Naive thymus-derived CD8-positive, alpha-beta T cell (primary cell): ENCODE measurements around the gene CACHD1. TPM values are rescaled to one million over a fixed set of nuclear protein-coding genes. Genes with fewer than 3 reads are reported as not detected.

Experiments
- ATAC-seq, 2 donors: fragments of 150-1000 bp; cut with Tn5 transposase in 1 of 2; sonication (Bioruptor Pico), chemical (Tn5 transposase) in 1 of 2; 1 replicate in 1 of 2; 2 replicates in 1 of 2; pipeline ENCODE4 v1.10.0; 2021; ENCODE audit warnings: mild to moderate bottlenecking in 2 of 2, moderate library complexity in 2 of 2
- POLR2A ChIA-PET: fragments of 350-600 bp; sonication (Branson Sonifier 250); formaldehyde crosslinking; loops from one replicate; lab custom pipeline; 2021; ENCODE audit warnings: antibody characterized with exemption; lab: Charles Lee
- DNase-seq, 10 donors: peaks; one replicate each; pipeline versions ENCODE4 v3.0.0 to v3.0.0-alpha.2; 2020 to 2022
- H3K27ac Mint-ChIP-seq, 10 donors: one replicate each; pipeline ENCODE4 v1.8.0; 2020 to 2022; ENCODE audit warnings: mild to moderate bottlenecking in 10 of 10, mixed read lengths in 10 of 10, moderate library complexity in 4 of 10, inconsistent platforms in 1 of 10
- H3K27me3 Mint-ChIP-seq, 5 donors: one replicate each; pipeline ENCODE4 v1.8.0; 2021 to 2022; ENCODE audit warnings: mixed read lengths in 5 of 5
- H3K36me3 Mint-ChIP-seq, 3 donors: one replicate each; pipeline ENCODE4 v1.8.0; 2020 to 2022; ENCODE audit warnings: mixed read lengths in 3 of 3, mild to moderate bottlenecking in 2 of 3, inconsistent platforms in 1 of 3
- H3K4me1 Mint-ChIP-seq, 4 donors: one replicate each; pipeline ENCODE4 v1.8.0; 2021 to 2022; ENCODE audit warnings: mixed read lengths in 4 of 4
- H3K4me3 Mint-ChIP-seq, 10 donors: one replicate each; pipeline ENCODE4 v1.8.0; 2020 to 2022; ENCODE audit warnings: mild to moderate bottlenecking in 10 of 10, mixed read lengths in 10 of 10, moderate library complexity in 6 of 10, inconsistent platforms in 1 of 10
- H3K9me3 Mint-ChIP-seq, 9 donors: one replicate each; pipeline ENCODE4 v1.8.0; 2020 to 2022; ENCODE audit warnings: mixed read lengths in 9 of 9, mild to moderate bottlenecking in 3 of 9, inconsistent platforms in 1 of 9, moderate library complexity in 1 of 9
- polyA plus RNA-seq, 3 donors: library from polyadenylated mRNA; unstranded; fragments of 300-500 nt; fragmentation: Illumina TruSeq; gene quantifications; one replicate each; pipeline ENCODE4 v1.2.3, GENCODE V29; 2021
- total RNA-seq, 8 experiments: library from RNA in 2 of 8; stranded (reverse) in 2 of 8; gene quantifications; one replicate each; pipeline ENCODE4 v1.2.3 and lab custom pipeline; 2021 to 2026

CACHD1 gene
- total and polyA plus RNA-seq, 5 experiments from 2014 or later = 0.80 to 5.2 (median 3.3) TPM

GRCh38 chr1:64474665-64475439 lies 4.9 kb downstream of the CACHD1 start:
- no peak for DNase-seq
- peak overlapping the region in 3 of 10 donors; percentile 35 to 64 (median 63) for H3K27ac Mint-ChIP-seq
- H3K4me3 Mint-ChIP-seq = peak overlapping the region in 1 of 10 donors; percentile 54
- no peak for ATAC-seq
- no peaks in the 10 kb centered on the region for H3K36me3 Mint-ChIP-seq
- H3K27me3 Mint-ChIP-seq = peaks cover 4 to 21% (median 11%) of the 10 kb centered on the region in 5 donors
- H3K9me3 Mint-ChIP-seq = no peaks in the 10 kb centered on the region
- peaks cover 17 to 36% (median 32%) of the 10 kb centered on the region in 4 donors for H3K4me1 Mint-ChIP-seq
- POLR2A ChIA-PET = no interaction called here

DNA sequence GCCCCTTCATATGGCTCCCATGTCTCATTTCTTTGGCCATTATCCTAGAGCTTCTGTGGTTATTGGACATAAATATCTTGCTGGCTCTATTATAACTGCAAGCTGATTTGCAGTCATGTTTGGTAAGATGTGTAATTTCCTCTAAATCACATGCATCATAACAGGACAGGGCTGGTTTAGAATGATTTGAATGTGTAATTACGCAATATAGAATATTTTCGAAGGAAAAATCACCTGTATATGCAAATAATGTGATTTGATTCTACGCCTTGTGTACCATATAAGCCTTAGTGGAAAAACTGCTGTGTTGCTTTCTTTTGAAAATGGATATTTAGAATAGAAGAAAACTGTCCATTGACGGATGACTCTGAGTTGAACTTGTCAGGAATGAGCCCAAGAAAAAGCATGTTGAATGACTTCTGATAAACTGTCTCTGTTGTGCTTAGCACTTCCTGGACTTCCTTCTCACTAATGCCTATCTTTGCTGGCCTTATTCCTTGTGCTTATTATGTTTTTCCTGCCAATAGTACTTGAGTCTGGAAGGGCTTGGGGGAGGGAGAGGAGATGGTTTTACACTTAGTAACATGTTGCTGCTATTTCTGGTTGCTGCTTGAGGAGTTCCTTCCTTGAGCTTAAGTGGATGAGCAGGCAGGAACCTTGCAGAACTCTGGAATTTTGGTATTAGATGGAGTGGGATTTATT lies 6.5 kb downstream of the CACHD1 start:
- DNase-seq = no peak
- Mint-ChIP-seq H3K4me1 (peaks cover 9 to 34% (median 27%) of the 10 kb centered on the region in 4 donors), H3K27ac (peak overlapping the region in 4 of 10 donors; percentile 9 to 60 (median 20)), H3K4me3 (no peak overlapping the region), H3K27me3 (peaks cover 0 to 17% (median 5%) of the 10 kb centered on the region in 5 donors), H3K36me3 (no peaks in the 10 kb centered on the region), H3K9me3 (no peaks in the 10 kb centered on the region)
- POLR2A ChIA-PET = no interaction called here
- ATAC-seq = no peak

DNA sequence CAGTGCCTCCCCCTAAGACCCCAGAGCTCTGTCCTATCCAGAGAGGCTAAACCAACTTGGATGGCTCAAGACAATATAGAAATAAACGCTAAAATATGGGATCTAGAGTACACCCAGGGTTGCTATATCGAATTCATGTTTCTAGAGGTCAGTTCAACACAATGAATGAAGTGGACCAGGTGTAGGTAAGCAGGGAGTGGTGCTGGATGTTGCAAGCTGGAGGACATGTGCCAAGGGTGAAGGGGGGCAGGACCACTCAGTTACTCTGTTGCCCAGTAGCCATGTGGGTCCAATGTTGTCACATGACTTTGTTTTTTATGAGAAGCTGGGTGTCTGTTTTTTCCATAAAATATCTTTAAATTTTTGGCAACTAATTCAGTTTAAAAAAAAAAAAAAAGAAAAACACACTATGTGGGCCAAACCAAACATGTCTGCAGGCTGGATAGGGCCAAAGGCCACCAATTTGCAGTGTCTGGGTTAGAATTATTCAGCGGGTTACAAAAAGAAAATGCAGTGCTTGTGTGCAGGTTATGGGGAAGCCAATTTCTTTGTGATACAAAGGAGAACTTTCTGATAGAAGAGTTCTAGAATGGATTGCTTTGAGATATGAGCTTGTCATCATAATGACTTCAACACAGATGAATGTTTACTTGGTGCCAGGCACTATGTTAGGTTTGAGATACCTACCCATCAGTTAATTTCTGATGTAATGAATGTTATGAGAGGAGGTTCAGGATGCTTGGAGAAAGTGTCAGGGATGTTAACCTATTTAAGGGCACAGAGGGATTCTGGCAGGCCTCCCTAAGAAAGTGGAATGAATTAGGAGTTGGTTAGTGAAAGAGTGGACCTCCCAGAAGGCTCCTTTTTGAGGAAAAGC lies 8.9 kb downstream of the CACHD1 start:
- no peak overlapping the region for H3K4me3 Mint-ChIP-seq
- no peaks in the 10 kb centered on the region for H3K9me3 Mint-ChIP-seq
- peaks cover 0 to 21% (median 18%) of the 10 kb centered on the region in 4 donors for H3K4me1 Mint-ChIP-seq
- H3K36me3 Mint-ChIP-seq = no peaks in the 10 kb centered on the region
- no peak for ATAC-seq
- peaks cover 0 to 2% (median 0%) of the 10 kb centered on the region in 5 donors for H3K27me3 Mint-ChIP-seq
- POLR2A ChIA-PET = no interaction called here
- no peak for DNase-seq
- H3K27ac Mint-ChIP-seq = peak overlapping the region in 2 of 10 donors; percentile 26 to 29

- Mint-ChIP-seq H3K36me3 (no peaks in the 10 kb centered on the region), H3K4me3 (no peak overlapping the region), H3K27me3 (peaks cover 0 to 1% (median 0%) of the 10 kb centered on the region in 5 donors), H3K27ac (peak overlapping the region in 2 of 10 donors; percentile 0 to 52), H3K9me3 (no peaks in the 10 kb centered on the region), H3K4me1 (peaks cover 0 to 19% (median 15%) of the 10 kb centered on the region in 4 donors)
- ATAC-seq (no peak), DNase-seq (no peak)
- POLR2A ChIA-PET = no interaction called here
Measured at GRCh38 chr1:64479874-64480273, 9.9 kb downstream of the CACHD1 start.

DNA sequence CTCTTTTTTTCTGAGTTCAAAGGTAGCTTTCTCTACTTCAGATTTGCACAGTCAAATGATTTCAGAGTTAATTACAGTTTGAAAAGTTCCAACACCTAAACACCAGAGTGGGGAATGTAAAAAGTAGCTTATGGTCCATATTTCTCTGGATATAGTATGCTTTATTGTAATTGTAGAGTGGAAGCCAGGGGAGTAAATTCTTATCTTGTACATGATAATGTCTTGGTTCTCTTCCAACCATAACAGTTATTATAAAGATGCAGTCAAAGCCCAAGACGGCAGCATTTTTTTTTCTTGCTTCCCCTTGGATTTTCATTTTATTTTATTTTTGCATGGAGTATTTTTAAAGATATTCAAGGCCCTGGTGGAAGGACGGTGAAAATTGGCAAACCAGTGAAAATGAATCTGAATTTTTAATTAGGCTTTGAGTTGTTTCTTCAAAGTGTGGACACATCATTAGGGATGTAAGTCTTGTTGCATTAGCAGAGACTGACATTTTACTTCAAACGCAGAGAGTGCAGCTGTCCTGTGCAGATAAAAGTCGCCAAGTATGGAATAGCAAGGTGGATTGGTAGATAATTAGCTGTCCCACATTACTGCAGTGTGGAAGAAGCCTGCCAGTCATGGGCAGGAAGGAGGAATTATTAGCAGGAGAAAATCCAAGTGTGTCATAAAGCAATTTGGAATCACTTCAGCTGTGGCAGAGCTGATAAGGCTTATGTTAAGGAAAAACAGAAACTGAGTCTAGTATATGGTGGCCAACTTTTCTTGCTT lies 11.3 kb downstream of the CACHD1 start:
- Mint-ChIP-seq H3K9me3 (no peaks in the 10 kb centered on the region), H3K27ac (no peak overlapping the region), H3K36me3 (no peaks in the 10 kb centered on the region), H3K4me1 (peaks cover 0 to 19% (median 15%) of the 10 kb centered on the region in 4 donors), H3K4me3 (no peak overlapping the region), H3K27me3 (peaks cover 0 to 1% (median 0%) of the 10 kb centered on the region in 5 donors)
- ATAC-seq (no peak), DNase-seq (no peak)
- POLR2A ChIA-PET = interaction anchor here (0.7 kb wide), 1 partner anchor 87 kb away, joined by 4 read pairs; no protein-coding TSS in a partner anchor

- peaks cover 0 to 3% (median 0%) of the 10 kb centered on the region in 5 donors for H3K27me3 Mint-ChIP-seq
Measured at GRCh38 chr1:64482128-64482527, 12.2 kb downstream of the CACHD1 start.

DNA sequence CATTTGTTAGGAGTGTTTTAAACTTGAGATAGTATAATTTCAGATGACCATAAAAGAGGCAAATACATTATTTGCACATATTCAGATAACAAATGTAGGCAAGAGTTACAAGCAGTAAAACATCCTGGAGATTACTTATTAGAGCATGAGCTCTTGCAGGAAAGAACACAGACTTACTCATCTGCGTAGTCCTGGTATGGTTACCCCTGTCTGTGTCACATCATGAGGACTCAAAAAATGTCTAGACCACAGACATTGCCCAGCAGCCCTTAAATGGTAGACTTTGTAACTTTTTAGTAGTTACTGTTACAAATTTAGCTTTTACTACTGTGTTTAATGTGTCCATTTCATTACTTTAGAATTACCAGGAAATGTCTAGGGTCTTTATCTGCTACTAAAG lies 12.8 kb downstream of the CACHD1 start:
- no peak overlapping the region for H3K27ac Mint-ChIP-seq
- ATAC-seq (no peak), DNase-seq (no peak)
- peaks cover 0 to 3% (median 0%) of the 10 kb centered on the region in 5 donors for H3K27me3 Mint-ChIP-seq
- no peaks in the 10 kb centered on the region for H3K9me3 Mint-ChIP-seq
- H3K4me1 Mint-ChIP-seq = peaks cover 0 to 17% (median 12%) of the 10 kb centered on the region in 4 donors
- POLR2A ChIA-PET = no interaction called here
- no peak overlapping the region for H3K4me3 Mint-ChIP-seq
- no peaks in the 10 kb centered on the region for H3K36me3 Mint-ChIP-seq

More at GRCh38 chr1:64482128-64482527, 12.2 kb downstream of the CACHD1 start:
- peaks cover 0 to 17% (median 12%) of the 10 kb centered on the region in 4 donors for H3K4me1 Mint-ChIP-seq
- DNase-seq = no peak
- H3K4me3 Mint-ChIP-seq = no peak overlapping the region
- H3K27ac Mint-ChIP-seq = no peak overlapping the region
- no peaks in the 10 kb centered on the region for H3K9me3 Mint-ChIP-seq
- POLR2A ChIA-PET = no interaction called here
- ATAC-seq = no peak
- no peaks in the 10 kb centered on the region for H3K36me3 Mint-ChIP-seq

DNA sequence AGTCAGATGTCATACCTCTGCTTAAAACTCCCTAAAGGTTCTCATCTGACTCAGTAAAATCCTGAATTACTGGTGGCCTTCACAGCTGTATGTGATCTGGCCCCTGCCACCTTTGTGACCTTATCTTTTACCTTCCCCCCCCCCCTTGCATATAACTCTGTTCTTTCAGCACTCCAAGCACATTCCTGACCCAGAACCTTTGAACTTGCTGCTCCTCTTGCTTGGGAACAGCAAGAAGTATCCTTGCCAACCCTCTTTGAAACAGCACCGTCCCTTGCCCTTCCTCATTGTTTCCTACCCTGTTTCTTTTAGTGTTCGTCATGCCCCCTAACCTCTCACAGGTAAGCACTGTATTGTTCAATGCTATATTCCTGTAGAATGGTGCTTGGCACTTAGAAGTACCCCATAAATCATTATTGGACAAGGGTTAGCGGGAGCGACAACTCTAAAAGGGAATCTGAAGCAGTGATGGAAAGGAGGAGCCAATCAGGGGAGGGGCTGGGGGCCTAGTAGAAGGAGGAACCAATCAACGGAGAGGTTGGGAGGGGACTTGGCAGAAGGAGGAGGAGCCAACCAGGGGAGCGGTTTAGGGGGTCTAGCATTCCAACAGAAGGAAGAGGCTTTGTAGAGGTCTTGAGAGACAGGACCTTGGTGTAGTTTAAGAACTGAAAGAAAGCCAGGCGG lies 13.9 kb downstream of the CACHD1 start:
- Mint-ChIP-seq H3K27me3 (peaks cover 0 to 2% (median 0%) of the 10 kb centered on the region in 5 donors), H3K4me3 (no peak overlapping the region), H3K4me1 (peaks cover 0 to 17% (median 13%) of the 10 kb centered on the region in 4 donors), H3K36me3 (no peaks in the 10 kb centered on the region), H3K9me3 (no peaks in the 10 kb centered on the region), H3K27ac (peak overlapping the region in 1 of 10 donors; percentile 6)
- no peak for ATAC-seq
- no peak for DNase-seq
- POLR2A ChIA-PET = no interaction called here

DNA sequence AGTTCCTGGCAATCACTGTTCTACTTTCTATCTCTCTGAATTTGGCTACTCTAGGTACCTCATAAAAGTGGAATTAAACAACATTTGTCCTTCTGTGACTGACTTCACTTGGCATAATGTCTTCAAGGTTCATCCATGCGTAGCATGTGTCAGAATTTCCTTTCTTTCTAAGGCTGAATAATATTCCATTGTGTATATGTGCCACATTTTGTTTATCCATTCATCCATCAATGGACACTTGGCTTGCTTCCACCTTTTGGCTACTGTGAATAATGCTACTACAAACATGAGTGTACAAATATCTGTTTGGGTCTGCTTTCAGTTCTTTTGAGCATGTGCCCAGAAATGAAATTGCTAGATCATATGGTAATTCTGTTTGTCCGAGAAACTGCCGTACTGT lies 14.7 kb downstream of the CACHD1 start:
- Mint-ChIP-seq H3K36me3 (no peaks in the 10 kb centered on the region), H3K9me3 (no peaks in the 10 kb centered on the region), H3K4me3 (no peak overlapping the region), H3K4me1 (peaks cover 0 to 21% (median 16%) of the 10 kb centered on the region in 4 donors), H3K27me3 (peaks cover 0 to 4% (median 0%) of the 10 kb centered on the region in 5 donors), H3K27ac (no peak overlapping the region)
- POLR2A ChIA-PET = no interaction called here
- ATAC-seq = no peak
- no peak for DNase-seq

GRCh38 chr1:64486193-64486592 lies 16.3 kb downstream of the CACHD1 start:
- ATAC-seq (no peak), DNase-seq (no peak)
- H3K4me1 Mint-ChIP-seq = peaks cover 7 to 33% (median 23%) of the 10 kb centered on the region in 4 donors
- no peaks in the 10 kb centered on the region for H3K36me3 Mint-ChIP-seq
- no peaks in the 10 kb centered on the region for H3K9me3 Mint-ChIP-seq
- H3K4me3 Mint-ChIP-seq = no peak overlapping the region
- POLR2A ChIA-PET = interaction anchor here (0.6 kb wide), 1 partner anchor 9 kb away, joined by 4 read pairs; no protein-coding TSS in a partner anchor
- no peak overlapping the region for H3K27ac Mint-ChIP-seq
- peaks cover 0 to 4% (median 0%) of the 10 kb centered on the region in 5 donors for H3K27me3 Mint-ChIP-seq

DNA sequence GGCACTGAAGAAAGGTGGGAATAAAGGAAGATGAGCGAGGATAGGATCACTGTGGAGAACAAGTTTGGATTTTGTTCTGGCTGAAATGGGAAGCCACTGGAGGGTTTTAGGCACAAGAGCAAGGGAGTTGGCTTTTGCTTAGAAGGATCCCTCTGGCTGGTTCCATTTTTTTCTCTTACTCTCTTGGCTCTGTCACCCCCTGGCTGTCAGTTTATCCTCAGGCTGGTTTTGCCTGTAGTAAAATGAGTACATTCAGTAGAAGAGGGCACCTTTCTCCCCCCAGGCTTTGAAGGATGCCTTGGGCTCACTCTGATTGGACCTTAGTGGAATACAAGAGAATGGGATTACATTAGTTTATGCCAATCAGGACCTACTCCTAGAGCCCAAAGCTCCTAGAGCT lies 17.1 kb downstream of the CACHD1 start:
- H3K36me3 Mint-ChIP-seq = no peaks in the 10 kb centered on the region
- no peaks in the 10 kb centered on the region for H3K9me3 Mint-ChIP-seq
- DNase-seq (no peak), ATAC-seq (no peak)
- no peak overlapping the region for H3K4me3 Mint-ChIP-seq
- POLR2A ChIA-PET = no interaction called here
- H3K4me1 Mint-ChIP-seq = peaks cover 7 to 36% (median 21%) of the 10 kb centered on the region in 4 donors
- peak overlapping the region in 1 of 10 donors; percentile 51 for H3K27ac Mint-ChIP-seq
- peaks cover 0 to 4% (median 0%) of the 10 kb centered on the region in 5 donors for H3K27me3 Mint-ChIP-seq
